IPS-18c (cell line): ENCODE results near the gene IGF2R.
"Not testable (repeated sequence)": the region's sequence is repeated elsewhere in the genome, so short reads cannot be mapped to it uniquely, and the experiment has no call there.

ENCODE experiments used
- H3K4me3 ChIP-seq: 2 replicates; pipeline ENCODE4 v1.7.0; 2013; ENCODE audit warnings: low read depth, mild to moderate bottlenecking, low read length, moderate library complexity; ENCODE audit not compliant: insufficient read depth
- H3K9me3 ChIP-seq: one replicate; pipeline ENCODE4 v1.6.1; 2013; ENCODE audit warnings: mild to moderate bottlenecking, low read length, moderate library complexity; ENCODE audit not compliant: control insufficient read depth, insufficient read depth

IGF2R gene

GRCh38 chr6:159945801-159946392 lies 23.0 kb upstream of the IGF2R start:
- no peak overlapping the region for H3K4me3 ChIP-seq

GRCh38 chr6:159946912-159947311 lies 22.0 kb upstream of the IGF2R start:
- H3K9me3 ChIP-seq: no peaks in the 10 kb centered on the region
- no peak overlapping the region for H3K4me3 ChIP-seq

More at GRCh38 chr6:159945801-159946392, 23.0 kb upstream of the IGF2R start:
- no peaks in the 10 kb centered on the region for H3K9me3 ChIP-seq

GRCh38 chr6:159948199-159948598 lies 20.7 kb upstream of the IGF2R start:
- Histone ChIP-seq H3K4me3 (no peak overlapping the region), H3K9me3 (no peaks in the 10 kb centered on the region)

- H3K9me3 ChIP-seq: no peaks in the 10 kb centered on the region
- no peak overlapping the region for H3K4me3 ChIP-seq
Measured at GRCh38 chr6:159951772-159952171, 17.1 kb upstream of the IGF2R start.

GRCh38 chr6:159952289-159953005 lies 16.4 kb upstream of the IGF2R start:
- H3K9me3 ChIP-seq: no peaks in the 10 kb centered on the region

GRCh38 chr6:159953091-159953601 lies 15.7 kb upstream of the IGF2R start:
- no peak overlapping the region for H3K4me3 ChIP-seq
- H3K9me3 ChIP-seq: no peaks in the 10 kb centered on the region

More at GRCh38 chr6:159952289-159953005, 16.4 kb upstream of the IGF2R start:
- no peak overlapping the region for H3K4me3 ChIP-seq

GRCh38 chr6:159955945-159956361 lies 12.9 kb upstream of the IGF2R start:
- Histone ChIP-seq H3K4me3 (no peak overlapping the region), H3K9me3 (no peaks in the 10 kb centered on the region)

- no peaks in the 10 kb centered on the region for H3K9me3 ChIP-seq
- no peak overlapping the region for H3K4me3 ChIP-seq
Measured at GRCh38 chr6:159957071-159957673, 11.7 kb upstream of the IGF2R start.

GRCh38 chr6:159959165-159959975 lies 9.5 kb upstream of the IGF2R start:
- Histone ChIP-seq H3K4me3 (no peak overlapping the region), H3K9me3 (no peaks in the 10 kb centered on the region)

GRCh38 chr6:159959976-159960384 lies 8.9 kb upstream of the IGF2R start:
- H3K4me3 ChIP-seq: no peak overlapping the region
- no peaks in the 10 kb centered on the region for H3K9me3 ChIP-seq

- Histone ChIP-seq H3K4me3 (no peak overlapping the region), H3K9me3 (no peaks in the 10 kb centered on the region)
Measured at GRCh38 chr6:159960485-159960884, 8.4 kb upstream of the IGF2R start.

- Histone ChIP-seq H3K9me3 (no peaks in the 10 kb centered on the region), H3K4me3 (no peak overlapping the region)
Measured at GRCh38 chr6:159961528-159961927, 7.4 kb upstream of the IGF2R start.

- H3K9me3 ChIP-seq: no peaks in the 10 kb centered on the region
- no peak overlapping the region for H3K4me3 ChIP-seq
Measured at GRCh38 chr6:159963111-159963510, 5.8 kb upstream of the IGF2R start.

GRCh38 chr6:159964046-159964445 lies 4.8 kb upstream of the IGF2R start:
- Histone ChIP-seq H3K4me3 (no peak overlapping the region), H3K9me3 (no peaks in the 10 kb centered on the region)

- no peaks in the 10 kb centered on the region for H3K9me3 ChIP-seq
- H3K4me3 ChIP-seq: no peak overlapping the region
Measured at GRCh38 chr6:159966339-159966738, 2.5 kb upstream of the IGF2R start.

GRCh38 chr6:159966981-159967380 lies 1.9 kb upstream of the IGF2R start:
- Histone ChIP-seq H3K4me3 (no peak overlapping the region), H3K9me3 (no peaks in the 10 kb centered on the region)

GRCh38 chr6:159967621-159968020 lies 1.3 kb upstream of the IGF2R start:
- H3K4me3 ChIP-seq, H3K9me3 ChIP-seq: not testable (repeated sequence)
